Mucosa of descending colon (tissue), 3 donors: ENCODE data around the gene DDX31. TPM values are rescaled to one million over a fixed set of nuclear protein-coding genes. Genes with fewer than 3 reads are reported as not detected.

ENCODE experiments used
- ATAC-seq: fragments of 200-7000 bp; cut with Tn5 transposase; one replicate; pipeline ENCODE4 v1.9.1; 2020; ENCODE audit warnings: mild to moderate bottlenecking, moderate library complexity
- DNase-seq, 3 donors: peaks; one replicate each; pipeline ENCODE4 v3.0.0-alpha.2; 2020
- H3K36me3 ChIP-seq: fragments of 200-600 bp; one replicate; pipeline ENCODE4 v1.8.0; 2021; ENCODE audit warnings: low read depth, mild to moderate bottlenecking
- H3K4me1 ChIP-seq: fragments of 200-600 bp; one replicate; pipeline ENCODE4 v1.8.0; 2021; ENCODE audit warnings: low read depth, mild to moderate bottlenecking
- H3K4me3 ChIP-seq: fragments of 200-600 bp; one replicate; pipeline ENCODE4 v1.8.0; 2021; ENCODE audit warnings: mild to moderate bottlenecking
- H3K9me3 ChIP-seq: fragments of 200-600 bp; one replicate; pipeline ENCODE4 v1.8.0; 2021; ENCODE audit warnings: mild to moderate bottlenecking
- CTCF ChIP-seq: fragments of 200-600 bp; IDR thresholded peaks from one replicate; pipeline ENCODE4 v1.8.0; 2022; ENCODE audit warnings: antibody characterized with exemption, mild to moderate bottlenecking
- intact Hi-C, 2 donors: fragments of 100-400 bp; cut with DNase I in 1 of 2; cut with micrococcal nuclease in 1 of 2; formaldehyde crosslinking; loops; one replicate each; pipeline versions ENCODE4 v1.11.0 to v1.11.1; 2022; cut with DNase I, micrococcal nuclease
- total RNA-seq, 3 donors: library from RNA; stranded (reverse); fragmentation: NEBNext Ultra II Directional in 2 of 3; extraction: Animal tissue kit (Norgen Biotek cat#: 25700) in 2 of 3; gene quantifications; one replicate each; pipeline versions ENCODE4 v1.2.1 to v1.2.4, GENCODE V29; 2021 to 2023
- donor health status: DM: no; HTN: no; CAD: no; lungs with moderate emphysema.
- donor health status: DM: no; HTN: no; CAD: no.
- donor health status: DM: no; HTN: yes; CAD: no.

The DDX31 gene
- total RNA-seq, 3 donors from 2014 or later, result 8.7 to 11.2 (median 9.5) TPM

- no peak overlapping the region for H3K4me3 ChIP-seq
- TF ChIP-seq CTCF, result no peak
- peak; percentile 29 for ATAC-seq
- intact Hi-C loops, result no loop called here
- no peak for DNase-seq
- no peaks in the 10 kb centered on the region for H3K4me1 ChIP-seq
- H3K36me3 ChIP-seq, result no peaks in the 10 kb centered on the region
- no peaks in the 10 kb centered on the region for H3K9me3 ChIP-seq
Measured at GRCh38 chr9:132632413-132633129, 37.2 kb downstream of the DDX31 start.

- intact Hi-C loops, result no loop called here
- H3K36me3 ChIP-seq, result no peaks in the 10 kb centered on the region
Measured at GRCh38 chr9:132631685-132632084, 38.1 kb downstream of the DDX31 start.

GRCh38 chr9:132631280-132631679 lies 38.5 kb downstream of the DDX31 start:
- Histone ChIP-seq H3K9me3 (no peaks in the 10 kb centered on the region), H3K4me3 (no peak overlapping the region), H3K4me1 (peaks cover 11% of the 10 kb centered on the region), H3K36me3 (no peaks in the 10 kb centered on the region)
- no peak for ATAC-seq
- intact Hi-C loops, result no loop called here
- no peak for DNase-seq
- no peak for TF ChIP-seq CTCF

More at GRCh38 chr9:132631685-132632084, 38.1 kb downstream of the DDX31 start:
- DNase-seq, result no peak
- ATAC-seq, result no peak
- TF ChIP-seq CTCF, result no peak
- Histone ChIP-seq H3K9me3 (no peaks in the 10 kb centered on the region), H3K4me3 (no peak overlapping the region), H3K4me1 (peaks cover 8% of the 10 kb centered on the region)

GRCh38 chr9:132630811-132631210 lies 39.0 kb downstream of the DDX31 start:
- ATAC-seq, result no peak
- no peaks in the 10 kb centered on the region for H3K9me3 ChIP-seq
- intact Hi-C loops, result no loop called here
- no peak for DNase-seq
- TF ChIP-seq CTCF, result no peak
- no peaks in the 10 kb centered on the region for H3K36me3 ChIP-seq
- H3K4me3 ChIP-seq, result no peak overlapping the region
- peaks cover 11% of the 10 kb centered on the region for H3K4me1 ChIP-seq

- Histone ChIP-seq H3K4me1 (peaks cover 11% of the 10 kb centered on the region), H3K9me3 (no peaks in the 10 kb centered on the region), H3K4me3 (no peak overlapping the region), H3K36me3 (no peaks in the 10 kb centered on the region)
- TF ChIP-seq CTCF, result no peak
- ATAC-seq (no peak), DNase-seq (no peak)
- intact Hi-C loops, result no loop called here
Measured at GRCh38 chr9:132630116-132630515, 39.7 kb downstream of the DDX31 start.
